Measurements from ENCODE around the gene PGRMC1.
"Not testable (repeated sequence)": the region's sequence is repeated elsewhere in the genome, so short reads cannot be mapped to it uniquely, and the experiment has no call there.

Gene PGRMC1

GRCh38 chrX:119235872-119236622 is at the start of gene PGRMC1:
Gene PGRMC1, plus strand, starts transcription at chrX:119236285. Its CDS starts 79 bp downstream, at chrX:119236364.
- in situ Hi-C loops (cut with HindIII; ENCODE audit: low pct_ligation_motif_present, low pct_unique_long_range_greater_than_20kb, low sequenced_read_pairs) = no loop called here

GRCh38 chrX:119186763-119187162 is 49.3 kb upstream of the PGRMC1 start:
- in situ Hi-C loops (cut with HindIII; ENCODE audit: low pct_ligation_motif_present, low pct_unique_long_range_greater_than_20kb, low sequenced_read_pairs) = no loop called here
- DNase-seq = no peak

More at GRCh38 chrX:119235872-119236622, at the start of gene PGRMC1:
- DNase-seq = peak; percentile 73

GRCh38 chrX:119187298-119187697 is 48.8 kb upstream of the PGRMC1 start:
- DNase-seq = no peak
- in situ Hi-C loops (cut with HindIII; ENCODE audit: low pct_ligation_motif_present, low pct_unique_long_range_greater_than_20kb, low sequenced_read_pairs) = no loop called here

GRCh38 chrX:119189115-119189514 is 47.0 kb upstream of the PGRMC1 start:
- no peak for DNase-seq
- in situ Hi-C loops (cut with HindIII; ENCODE audit: low pct_ligation_motif_present, low pct_unique_long_range_greater_than_20kb, low sequenced_read_pairs) = no loop called here

- in situ Hi-C loops (cut with HindIII; ENCODE audit: low pct_ligation_motif_present, low pct_unique_long_range_greater_than_20kb, low sequenced_read_pairs) = no loop called here
- no peak for DNase-seq
These were observed 46.5 kb upstream of the PGRMC1 start for GRCh38 chrX:119189595-119189994.

GRCh38 chrX:119190091-119190681 is 45.9 kb upstream of the PGRMC1 start:
- no peak for DNase-seq
- in situ Hi-C loops (cut with HindIII; ENCODE audit: low pct_ligation_motif_present, low pct_unique_long_range_greater_than_20kb, low sequenced_read_pairs) = no loop called here

GRCh38 chrX:119190831-119191230 is 45.3 kb upstream of the PGRMC1 start:
- DNase-seq = no peak

GRCh38 chrX:119194621-119195020 is 41.5 kb upstream of the PGRMC1 start:
- in situ Hi-C loops (cut with HindIII; ENCODE audit: low pct_ligation_motif_present, low pct_unique_long_range_greater_than_20kb, low sequenced_read_pairs) = no loop called here
- DNase-seq = peak; percentile 2

More at GRCh38 chrX:119190831-119191230, 45.3 kb upstream of the PGRMC1 start:
- in situ Hi-C loops (cut with HindIII; ENCODE audit: low pct_ligation_motif_present, low pct_unique_long_range_greater_than_20kb, low sequenced_read_pairs) = no loop called here

GRCh38 chrX:119201570-119201969 is 34.5 kb upstream of the PGRMC1 start:
- no peak for DNase-seq
- in situ Hi-C loops (cut with HindIII; ENCODE audit: low pct_ligation_motif_present, low pct_unique_long_range_greater_than_20kb, low sequenced_read_pairs) = no loop called here

- no peak for DNase-seq
- in situ Hi-C loops (cut with HindIII; ENCODE audit: low pct_ligation_motif_present, low pct_unique_long_range_greater_than_20kb, low sequenced_read_pairs) = no loop called here
These were observed 29.9 kb upstream of the PGRMC1 start for GRCh38 chrX:119206203-119206602.

GRCh38 chrX:119207483-119207882 is 28.6 kb upstream of the PGRMC1 start:
- DNase-seq; in situ Hi-C loops (cut with HindIII; ENCODE audit: low pct_ligation_motif_present, low pct_unique_long_range_greater_than_20kb, low sequenced_read_pairs): not testable (repeated sequence)

- no peak for DNase-seq
- in situ Hi-C loops (cut with HindIII; ENCODE audit: low pct_ligation_motif_present, low pct_unique_long_range_greater_than_20kb, low sequenced_read_pairs) = no loop called here
These were observed 27.6 kb upstream of the PGRMC1 start for GRCh38 chrX:119208401-119209057.

- in situ Hi-C loops (cut with HindIII; ENCODE audit: low pct_ligation_motif_present, low pct_unique_long_range_greater_than_20kb, low sequenced_read_pairs); DNase-seq: not testable (repeated sequence)
These were observed 25.0 kb upstream of the PGRMC1 start for GRCh38 chrX:119210931-119211648.

GRCh38 chrX:119211649-119212014 is 24.5 kb upstream of the PGRMC1 start:
- in situ Hi-C loops (cut with HindIII; ENCODE audit: low pct_ligation_motif_present, low pct_unique_long_range_greater_than_20kb, low sequenced_read_pairs) = no loop called here
- DNase-seq = no peak

GRCh38 chrX:119218198-119218597 is 17.9 kb upstream of the PGRMC1 start:
- peak; percentile 4 for DNase-seq
- in situ Hi-C loops (cut with HindIII; ENCODE audit: low pct_ligation_motif_present, low pct_unique_long_range_greater_than_20kb, low sequenced_read_pairs) = no loop called here

- in situ Hi-C loops (cut with HindIII; ENCODE audit: low pct_ligation_motif_present, low pct_unique_long_range_greater_than_20kb, low sequenced_read_pairs) = no loop called here
- no peak for DNase-seq
These were observed 13.2 kb upstream of the PGRMC1 start for GRCh38 chrX:119222932-119223331.

- no peak for DNase-seq
- in situ Hi-C loops (cut with HindIII; ENCODE audit: low pct_ligation_motif_present, low pct_unique_long_range_greater_than_20kb, low sequenced_read_pairs) = no loop called here
These were observed 12.3 kb upstream of the PGRMC1 start for GRCh38 chrX:119223783-119224182.

- in situ Hi-C loops (cut with HindIII; ENCODE audit: low pct_ligation_motif_present, low pct_unique_long_range_greater_than_20kb, low sequenced_read_pairs) = no loop called here
- DNase-seq = no peak
These were observed 9.6 kb upstream of the PGRMC1 start for GRCh38 chrX:119226446-119226845.

All from ACHN (cell line).